GM21390 (cell line): ENCODE data around the gene RBM44.
"Not testable (repeated sequence)": the region's sequence is repeated elsewhere in the genome, so short reads cannot be mapped to it uniquely, and the experiment has no call there.

Source experiments
- ATAC-seq: cut with Tn5 transposase; IDR thresholded peaks from one replicate; pipeline ENCODE4 v1.9.1; 2021; ENCODE audit not compliant: unreplicated experiment

Gene RBM44

GRCh38 chr2:237841051-237841450 lies 42.5 kb downstream of the RBM44 start:
- no peak for ATAC-seq

DNA sequence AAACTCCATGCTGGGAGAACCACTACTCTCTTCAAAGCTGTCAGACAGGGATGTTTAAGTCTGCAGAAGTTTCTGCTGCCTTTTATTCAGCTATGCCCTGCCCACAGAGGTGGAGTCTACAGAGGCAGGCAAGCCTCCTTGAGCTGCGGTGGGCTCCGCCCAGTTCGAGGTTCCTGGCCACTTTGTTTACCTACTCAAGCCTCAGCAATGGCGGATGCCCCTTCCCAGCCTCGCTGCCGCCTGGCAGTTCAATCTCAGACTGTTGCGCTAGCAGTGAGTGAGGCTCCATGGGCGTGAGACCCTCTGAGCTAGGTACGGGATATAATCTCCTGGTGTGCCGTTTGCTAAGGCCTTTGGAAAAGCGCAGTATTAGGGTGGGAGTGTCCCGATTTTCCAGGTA lies 50.4 kb downstream of the RBM44 start:
- not testable (repeated sequence) for ATAC-seq

DNA sequence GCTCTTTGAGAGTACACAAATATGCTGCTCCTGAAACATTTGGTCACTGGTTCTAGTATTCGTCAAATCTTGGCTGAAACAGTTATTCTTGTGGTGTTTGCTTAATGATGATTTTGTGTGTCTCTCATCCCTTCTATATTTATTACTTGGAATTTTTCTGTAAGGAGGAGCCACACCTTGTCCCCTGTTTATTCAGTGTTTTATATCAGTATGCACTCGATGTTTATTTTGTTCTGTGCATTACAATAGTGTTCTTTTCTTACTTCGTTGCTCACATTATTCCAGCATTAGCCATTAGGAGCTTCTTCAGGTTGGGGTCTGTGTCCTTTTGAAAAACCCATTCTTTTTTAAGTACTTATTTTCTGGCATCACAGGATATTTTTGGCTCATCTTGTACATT lies 55.7 kb downstream of the RBM44 start:
- no peak for ATAC-seq

DNA sequence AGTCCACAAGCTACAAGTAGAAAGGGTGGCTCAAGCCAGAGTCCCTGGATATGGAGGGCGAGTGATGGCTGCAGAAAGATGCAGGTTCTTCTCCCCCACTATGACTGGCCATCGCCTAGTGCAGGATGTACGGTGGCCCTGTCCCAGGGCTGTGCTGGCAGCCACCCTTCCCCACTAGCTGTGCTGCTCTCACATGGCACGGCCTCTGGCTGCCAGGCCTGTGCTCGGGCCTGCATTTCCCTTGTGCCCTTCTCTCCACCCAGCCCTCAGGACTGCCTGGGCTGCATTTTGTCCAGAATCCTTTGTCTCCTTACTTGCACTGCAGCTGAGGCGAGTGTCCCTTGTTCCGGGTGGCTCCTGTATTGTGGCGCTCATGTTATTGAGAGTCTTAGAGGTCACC lies 59.2 kb downstream of the RBM44 start:
- ATAC-seq, result no peak

- no peak for ATAC-seq
Measured at GRCh38 chr2:237858294-237859081, 59.9 kb downstream of the RBM44 start.

- ATAC-seq, result no peak
Measured at GRCh38 chr2:237859082-237859433, 60.5 kb downstream of the RBM44 start.

GRCh38 chr2:237859533-237860272 lies 61.1 kb downstream of the RBM44 start, which contains the start of gene RAMP1:
Gene RAMP1 (plus strand): TSS chr2:237859623. CDS start chr2:237859676, 53 bp downstream.
- ATAC-seq, result no peak

- no peak for ATAC-seq
Measured at GRCh38 chr2:237860273-237860935, 61.8 kb downstream of the RBM44 start.

- ATAC-seq, result no peak
Measured at GRCh38 chr2:237861875-237862527, 63.4 kb downstream of the RBM44 start.

DNA sequence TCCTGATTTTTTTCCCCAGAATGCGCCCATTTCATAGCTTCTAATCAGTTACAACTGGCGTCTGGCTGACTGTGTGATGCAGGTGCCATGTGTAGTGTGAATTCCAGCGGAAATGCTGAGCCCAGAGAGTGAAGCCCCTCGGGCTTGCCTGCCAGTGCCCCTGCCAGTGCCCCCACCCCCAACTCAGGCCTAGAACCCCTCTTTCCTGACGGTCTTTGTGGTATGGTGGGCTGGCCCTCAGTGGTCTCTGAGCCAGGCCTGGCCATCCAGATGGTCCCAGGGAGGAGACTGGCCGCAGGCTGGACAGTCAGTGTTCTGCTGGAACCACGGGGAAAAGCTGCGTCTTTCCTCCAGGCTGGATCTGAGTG lies 63.9 kb downstream of the RBM44 start:
- ATAC-seq, result no peak

- no peak for ATAC-seq
Measured at GRCh38 chr2:237863102-237863511, 64.5 kb downstream of the RBM44 start.

DNA sequence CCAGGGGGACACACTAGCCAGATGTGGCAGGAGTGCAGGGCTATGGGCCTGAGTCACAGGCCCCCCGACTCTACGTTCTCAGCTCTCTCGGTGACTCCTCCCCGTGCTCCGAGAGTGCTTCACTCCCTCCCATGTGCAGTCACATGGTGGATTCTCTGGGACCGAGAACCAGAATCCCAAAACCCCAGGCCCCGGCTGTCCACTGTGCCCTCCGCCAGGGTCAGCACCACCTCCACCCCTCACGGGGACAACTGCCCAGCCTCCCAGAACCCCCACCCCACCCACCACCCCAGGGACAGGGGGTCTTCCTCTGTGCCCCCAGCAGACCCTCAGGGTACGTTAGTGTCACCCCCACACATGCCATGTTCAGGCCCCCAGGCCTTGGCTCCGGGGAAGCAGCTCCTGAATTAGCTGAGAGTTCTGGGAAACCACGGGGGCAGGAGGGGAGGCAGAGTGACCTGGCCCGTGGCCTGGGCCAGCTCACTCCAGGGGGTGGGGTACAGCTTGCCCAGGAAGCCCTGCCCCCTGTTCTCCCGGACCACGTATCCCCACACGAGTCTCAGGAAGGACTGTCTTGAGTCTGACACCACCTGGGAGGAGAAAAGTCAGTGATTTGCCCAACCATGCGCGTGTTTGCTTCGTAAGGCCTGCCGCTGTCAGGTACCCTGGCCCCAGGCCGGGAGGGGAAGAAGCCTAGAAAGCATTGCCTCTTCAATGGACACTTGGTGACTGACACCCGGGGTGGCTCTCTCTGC lies 65.3 kb downstream of the RBM44 start:
- ATAC-seq, result no peak

GRCh38 chr2:237864444-237864931 lies 65.9 kb downstream of the RBM44 start:
- no peak for ATAC-seq

GRCh38 chr2:237864940-237865622 lies 66.5 kb downstream of the RBM44 start:
- no peak for ATAC-seq

- no peak for ATAC-seq
Measured at GRCh38 chr2:237865623-237866041, 67.1 kb downstream of the RBM44 start.

DNA sequence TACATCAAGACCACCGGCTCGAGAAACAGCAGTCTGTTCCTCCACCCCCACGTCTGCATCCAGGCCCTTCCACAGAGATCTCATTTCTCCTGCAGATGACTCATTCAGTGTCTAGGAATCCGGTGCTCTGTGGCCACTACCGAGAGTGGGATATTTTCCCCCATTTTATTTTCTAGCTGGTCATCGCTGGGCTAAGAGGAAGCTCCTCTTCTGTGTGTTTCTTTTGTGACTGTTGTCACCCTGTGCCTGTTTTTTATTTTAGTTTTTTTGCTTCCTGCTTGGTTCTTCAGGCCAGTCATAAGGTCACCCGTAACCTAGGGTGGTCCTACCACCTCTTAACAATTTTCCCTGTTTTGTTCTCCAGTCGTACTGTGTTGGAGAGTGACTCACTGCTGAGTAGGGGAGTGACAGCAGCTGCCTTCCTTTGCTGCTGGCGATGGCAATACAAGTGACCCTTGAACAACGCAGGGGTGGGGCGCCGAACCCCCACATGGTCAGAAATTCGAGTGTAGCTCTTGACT lies 67.6 kb downstream of the RBM44 start:
- ATAC-seq, result no peak

DNA sequence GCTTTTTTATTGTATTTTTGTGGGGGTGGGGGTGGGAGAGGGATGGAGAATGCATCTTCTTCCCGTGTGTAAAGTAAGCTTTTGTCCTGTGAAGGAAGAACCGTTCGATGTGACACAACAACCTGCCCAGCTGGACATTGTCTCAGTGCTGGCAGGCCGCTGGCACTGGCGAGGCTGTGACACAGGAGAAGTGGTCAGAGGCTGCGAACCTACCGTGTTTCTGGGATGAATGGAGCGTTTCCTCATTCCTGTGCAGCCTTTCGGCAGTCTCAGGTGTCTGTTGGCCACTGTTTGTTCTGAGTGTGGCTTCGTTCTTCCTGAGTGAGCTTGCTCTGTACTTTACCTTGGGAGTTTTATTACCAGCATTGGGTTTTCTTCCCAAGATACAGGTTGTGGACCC lies 68.9 kb downstream of the RBM44 start:
- ATAC-seq, result no peak

DNA sequence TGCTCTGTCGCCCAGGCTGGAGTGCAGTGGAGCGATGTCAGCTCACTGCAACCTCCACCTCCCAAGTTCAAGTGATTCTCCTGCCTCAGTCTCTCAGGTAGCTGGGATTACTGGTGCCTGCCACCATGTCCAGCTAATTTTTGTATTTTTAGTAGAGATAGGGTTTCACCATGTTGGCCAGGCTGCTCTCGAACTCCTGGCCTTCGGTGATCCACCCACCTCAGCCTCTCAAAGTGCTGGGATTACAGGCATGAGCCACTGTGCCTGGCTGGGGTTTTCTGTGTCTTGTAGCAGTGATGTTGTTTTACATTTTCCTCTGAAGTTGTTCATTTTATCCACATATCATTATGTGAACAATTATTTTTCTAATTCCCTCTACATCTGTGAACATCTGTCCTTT lies 69.5 kb downstream of the RBM44 start:
- not testable (repeated sequence) for ATAC-seq

- no peak for ATAC-seq
Measured at GRCh38 chr2:237868631-237869342, 70.2 kb downstream of the RBM44 start.
